Embryonic facial prominence (tissue), 1 donor: Measurements from ENCODE around the gene E2F2.
"Not testable (repeated sequence)": the region's sequence is repeated elsewhere in the genome, so short reads cannot be mapped to it uniquely, and the experiment has no call there.

Experiments
- DNase-seq: peaks from one replicate; pipeline ENCODE4 v3.0.0-alpha.2; 2016; ENCODE audit errors: extremely low spot score

E2F2 gene

GRCh38 chr1:23524716-23525401 is 6.2 kb downstream of the E2F2 start:
- no peak for DNase-seq

GRCh38 chr1:23524163-23524562 is 6.9 kb downstream of the E2F2 start:
- no peak for DNase-seq

- no peak for DNase-seq
These were observed 8.6 kb downstream of the E2F2 start for GRCh38 chr1:23522244-23522982.

- DNase-seq, result no peak
These were observed 9.4 kb downstream of the E2F2 start for GRCh38 chr1:23521588-23521987.

- no peak for DNase-seq
These were observed 13.5 kb downstream of the E2F2 start for GRCh38 chr1:23517581-23517980.

GRCh38 chr1:23515905-23516304 is 15.1 kb downstream of the E2F2 start:
- DNase-seq, result no peak

GRCh38 chr1:23514111-23514679 is 16.8 kb downstream of the E2F2 start:
- DNase-seq, result no peak

GRCh38 chr1:23509896-23510295 is 21.1 kb downstream of the E2F2 start:
- DNase-seq, result no peak

GRCh38 chr1:23506376-23507107 is 24.5 kb downstream of the E2F2 start:
- no peak for DNase-seq

GRCh38 chr1:23505851-23506250 is 25.2 kb downstream of the E2F2 start:
- no peak for DNase-seq

- not testable (repeated sequence) for DNase-seq
These were observed 26.9 kb downstream of the E2F2 start for GRCh38 chr1:23504156-23504555.

- no peak for DNase-seq
These were observed 28.1 kb downstream of the E2F2 start for GRCh38 chr1:23502951-23503350.

- no peak for DNase-seq
These were observed 30.6 kb downstream of the E2F2 start for GRCh38 chr1:23500466-23500865.

GRCh38 chr1:23497777-23498439 is 33.1 kb downstream of the E2F2 start:
- no peak for DNase-seq

- DNase-seq, result no peak
These were observed 34.4 kb downstream of the E2F2 start for GRCh38 chr1:23496490-23497181.

GRCh38 chr1:23494836-23495235 is 36.2 kb downstream of the E2F2 start:
- DNase-seq, result not testable (repeated sequence)

GRCh38 chr1:23492776-23493175 is 38.3 kb downstream of the E2F2 start:
- DNase-seq, result not testable (repeated sequence)

- DNase-seq, result no peak
These were observed 38.8 kb downstream of the E2F2 start for GRCh38 chr1:23492132-23492720.

GRCh38 chr1:23489842-23490241 is 41.2 kb downstream of the E2F2 start:
- no peak for DNase-seq

- no peak for DNase-seq
These were observed 46.1 kb downstream of the E2F2 start for GRCh38 chr1:23485002-23485332.
